ENCODE data around the gene LRGUK. TPM values are rescaled to one million over a fixed set of nuclear protein-coding genes. Genes with fewer than 3 reads are reported as not detected.
A peak's percentile ranks its signal among the peaks of the same experiment; 100 is the strongest.

Gene LRGUK
- total RNA-seq, 4 donors from 2014 or later: 0.10 TPM; not detected in 3

DNA sequence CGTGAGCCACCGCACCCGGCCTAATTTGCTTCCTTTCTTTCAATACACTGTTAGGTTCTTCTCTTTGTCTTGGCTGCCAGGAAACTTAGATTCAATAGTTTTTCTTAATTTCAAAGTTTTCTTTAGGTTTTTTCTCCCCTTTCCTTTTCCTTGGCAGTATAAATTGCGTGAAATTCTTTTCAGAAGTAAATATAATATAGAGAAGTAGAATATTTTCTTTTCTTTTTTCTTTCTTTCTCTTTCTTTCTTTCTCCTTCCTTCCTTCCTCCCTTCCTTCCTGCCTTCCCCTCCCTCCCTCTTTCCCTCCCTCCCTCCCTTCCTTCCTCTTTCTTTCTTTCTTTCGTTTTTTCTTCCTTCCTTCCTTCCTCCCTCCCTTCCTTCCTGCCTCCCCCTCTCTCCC lies 1.7 kb downstream of the LRGUK start:
- no peaks in the 10 kb centered on the region for H3K36me3 ChIP-seq
- intact Hi-C loops (cut with DNase I; ENCODE audit: low total_unique reads) (no loop called here), in situ Hi-C loops (cut with MboI; ENCODE audit: low sequenced_read_pairs in 4 of 4) (loop anchor here in 2 of 4 donors (10.0 to 25.0 kb wide), 2 partner anchors 186 to 1108 kb away; partner anchors contain the start of genes SLC35B4 (in 1 of the 2) and STRA8 (in 1 of the 2))
- H3K4me3 ChIP-seq: no peak overlapping the region
- H3K27me3 ChIP-seq: no peaks in the 10 kb centered on the region
- ATAC-seq: no peak
- TF ChIP-seq POLR2A (IDR thresholded peaks at IDR 0.05): no peak
- TF ChIP-seq, protein P1, sequence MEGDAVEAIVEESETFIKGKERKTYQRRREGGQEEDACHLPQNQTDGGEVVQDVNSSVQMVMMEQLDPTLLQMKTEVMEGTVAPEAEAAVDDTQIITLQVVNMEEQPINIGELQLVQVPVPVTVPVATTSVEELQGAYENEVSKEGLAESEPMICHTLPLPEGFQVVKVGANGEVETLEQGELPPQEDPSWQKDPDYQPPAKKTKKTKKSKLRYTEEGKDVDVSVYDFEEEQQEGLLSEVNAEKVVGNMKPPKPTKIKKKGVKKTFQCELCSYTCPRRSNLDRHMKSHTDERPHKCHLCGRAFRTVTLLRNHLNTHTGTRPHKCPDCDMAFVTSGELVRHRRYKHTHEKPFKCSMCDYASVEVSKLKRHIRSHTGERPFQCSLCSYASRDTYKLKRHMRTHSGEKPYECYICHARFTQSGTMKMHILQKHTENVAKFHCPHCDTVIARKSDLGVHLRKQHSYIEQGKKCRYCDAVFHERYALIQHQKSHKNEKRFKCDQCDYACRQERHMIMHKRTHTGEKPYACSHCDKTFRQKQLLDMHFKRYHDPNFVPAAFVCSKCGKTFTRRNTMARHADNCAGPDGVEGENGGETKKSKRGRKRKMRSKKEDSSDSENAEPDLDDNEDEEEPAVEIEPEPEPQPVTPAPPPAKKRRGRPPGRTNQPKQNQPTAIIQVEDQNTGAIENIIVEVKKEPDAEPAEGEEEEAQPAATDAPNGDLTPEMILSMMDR (IDR thresholded peaks at IDR 0.05 in 4 of 5, conservative IDR thresholded peaks at IDR 0.05 in 1 of 5): no peak
- no peak overlapping the region for H3K27ac ChIP-seq
- no peak for DNase-seq
- no peaks in the 10 kb centered on the region for H3K9me3 ChIP-seq
- peaks cover 4 to 5% of the 10 kb centered on the region in 2 donors for H3K4me1 ChIP-seq

DNA sequence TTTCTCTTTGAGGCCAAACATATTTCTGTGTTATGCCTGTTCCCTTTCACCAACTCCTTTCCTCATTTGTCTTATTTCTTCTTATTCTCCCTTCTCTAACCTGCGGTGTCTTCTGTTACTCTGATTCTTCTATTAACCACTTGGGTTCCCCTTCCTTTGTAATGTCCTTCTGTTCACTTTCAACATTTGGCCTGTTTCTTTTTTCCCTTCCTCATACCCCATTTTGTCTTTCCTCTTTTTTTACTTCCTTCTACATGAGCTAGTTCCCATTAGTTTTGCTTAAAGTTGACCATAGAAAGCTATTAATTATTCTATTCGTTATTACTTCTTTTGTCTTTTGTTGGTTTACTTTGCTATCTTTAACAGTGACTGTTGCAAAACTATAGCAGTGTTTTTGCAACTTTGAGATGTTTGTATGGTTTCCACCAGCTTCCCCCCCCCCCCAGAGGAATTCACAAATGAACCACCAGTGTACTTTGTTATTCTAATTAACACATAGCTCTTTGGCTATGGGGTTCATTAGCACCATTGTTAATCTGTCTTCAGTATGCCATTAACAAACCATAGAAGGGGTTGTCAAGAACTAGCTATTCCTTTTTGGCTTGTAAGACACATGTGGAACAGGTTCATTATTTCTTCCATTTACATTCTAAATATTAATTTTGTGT lies 2.9 kb downstream of the LRGUK start:
- Histone ChIP-seq H3K27me3 (no peaks in the 10 kb centered on the region), H3K4me3 (no peak overlapping the region), H3K27ac (no peak overlapping the region), H3K36me3 (no peaks in the 10 kb centered on the region), H3K9me3 (no peaks in the 10 kb centered on the region), H3K4me1 (peaks cover 4 to 5% of the 10 kb centered on the region in 2 donors)
- intact Hi-C loops (cut with DNase I; ENCODE audit: low total_unique reads): no loop called here
- ATAC-seq (no peak), DNase-seq (no peak)
- in situ Hi-C loops (cut with MboI; ENCODE audit: low sequenced_read_pairs in 4 of 4): loop anchor here in 2 of 4 donors (10.0 to 25.0 kb wide), 2 partner anchors 185 to 1107 kb away; partner anchors contain the start of genes SLC35B4 (in 1 of the 2) and STRA8 (in 1 of the 2)
- no peak for TF ChIP-seq POLR2A (IDR thresholded peaks at IDR 0.05)
- TF ChIP-seq, protein P1 (IDR thresholded peaks at IDR 0.05 in 4 of 5, conservative IDR thresholded peaks at IDR 0.05 in 1 of 5): no peak

DNA sequence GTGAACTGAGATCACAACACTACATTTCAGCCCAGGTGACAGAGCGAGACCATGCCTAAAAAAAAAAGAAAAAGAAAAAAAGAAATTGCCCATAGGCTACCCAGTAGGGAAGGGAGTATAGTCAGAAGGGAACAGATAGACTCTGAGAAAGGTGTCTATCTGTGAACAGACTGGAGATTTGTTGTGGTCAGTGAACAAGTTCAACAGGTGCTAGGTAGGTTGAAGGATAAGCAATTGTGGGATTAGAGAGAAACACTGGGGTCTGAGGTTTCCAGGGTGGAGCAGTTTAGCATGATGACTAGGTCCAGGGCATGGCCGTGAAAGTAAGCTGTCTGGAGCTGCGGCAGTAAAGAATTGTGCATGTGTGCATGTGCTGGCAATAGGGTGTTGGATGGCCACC lies 6.9 kb downstream of the LRGUK start:
- no peak for DNase-seq
- in situ Hi-C loops (cut with MboI; ENCODE audit: low sequenced_read_pairs in 4 of 4): loop anchor here in 1 of 4 donors (25.0 kb wide), 1 partner anchor 1103 kb away; the partner anchor contains the start of gene STRA8
- H3K4me1 ChIP-seq: no peaks in the 10 kb centered on the region
- H3K4me3 ChIP-seq: no peak overlapping the region
- H3K36me3 ChIP-seq: no peaks in the 10 kb centered on the region
- TF ChIP-seq, protein P1 (IDR thresholded peaks at IDR 0.05 in 4 of 5, conservative IDR thresholded peaks at IDR 0.05 in 1 of 5): no peak
- intact Hi-C loops (cut with DNase I; ENCODE audit: low total_unique reads): no loop called here
- H3K27ac ChIP-seq: no peak overlapping the region
- no peaks in the 10 kb centered on the region for H3K27me3 ChIP-seq
- H3K9me3 ChIP-seq: no peaks in the 10 kb centered on the region
- no peak for ATAC-seq

DNA sequence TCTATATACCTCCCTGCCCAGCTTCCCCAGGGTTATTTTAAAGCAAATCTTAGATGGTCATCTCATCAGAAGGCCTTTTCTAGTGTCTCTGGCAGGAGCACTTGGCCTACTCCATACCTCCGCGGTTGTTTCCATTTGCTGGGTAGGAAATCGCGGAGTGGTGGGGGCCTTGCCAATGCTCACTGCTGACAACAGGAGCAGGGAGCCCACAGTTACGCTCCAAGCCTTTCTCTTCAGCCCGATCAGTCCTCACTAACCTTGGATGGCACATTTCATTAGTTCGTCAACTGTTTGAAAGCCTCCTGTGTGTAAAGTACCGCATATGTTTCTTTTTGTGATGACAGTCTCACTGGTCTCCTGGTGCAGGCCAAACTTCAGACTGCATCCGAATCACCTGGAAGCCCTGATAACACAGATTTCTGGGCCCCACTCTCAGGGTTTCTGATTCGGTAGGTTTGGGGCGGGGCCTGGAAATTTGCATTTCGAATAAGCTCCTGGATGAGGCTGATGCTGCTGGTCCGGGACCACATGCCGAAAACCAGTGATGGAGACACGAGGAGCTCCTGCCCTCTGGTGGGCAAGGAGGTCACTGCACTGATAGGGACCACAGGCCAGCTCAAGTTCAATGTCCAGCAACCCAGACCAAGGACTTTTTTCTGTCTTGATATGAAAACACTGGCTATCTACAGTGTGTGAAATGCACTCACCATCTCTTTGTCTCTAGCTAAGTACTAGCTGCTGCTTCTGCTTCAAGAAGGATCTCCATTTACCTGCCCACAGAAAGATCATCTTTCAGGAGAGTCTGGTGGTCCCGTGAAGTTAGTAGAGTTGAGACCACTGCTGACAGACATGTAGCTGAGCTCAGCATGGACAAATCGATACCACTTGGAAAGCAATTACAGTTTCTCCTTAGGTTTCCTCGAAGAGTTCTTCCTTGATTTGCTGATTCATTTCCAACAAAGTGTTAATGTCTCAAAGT lies 14.0 kb downstream of the LRGUK start:
- H3K27ac ChIP-seq: no peak overlapping the region
- no peaks in the 10 kb centered on the region for H3K27me3 ChIP-seq
- TF ChIP-seq, protein P1 (IDR thresholded peaks at IDR 0.05 in 4 of 5, conservative IDR thresholded peaks at IDR 0.05 in 1 of 5): peak; percentile 57 to 84 (median 69)
- TF ChIP-seq POLR2A (IDR thresholded peaks at IDR 0.05): no peak
- no peaks in the 10 kb centered on the region for H3K36me3 ChIP-seq
- DNase-seq: peak; percentile 18 to 33
- in situ Hi-C loops (cut with MboI; ENCODE audit: low sequenced_read_pairs in 4 of 4) (loop anchor here in 1 of 4 donors (25.0 kb wide), 1 partner anchor 1096 kb away; the partner anchor contains the start of gene STRA8), intact Hi-C loops (cut with DNase I; ENCODE audit: low total_unique reads) (no loop called here)
- H3K9me3 ChIP-seq: no peaks in the 10 kb centered on the region
- ATAC-seq: peak in 1 of 2 donors; percentile 68
- H3K4me3 ChIP-seq: no peak overlapping the region
- no peaks in the 10 kb centered on the region for H3K4me1 ChIP-seq
